HepG2 (cell line): ENCODE data around the gene CMIP. TPM values are rescaled to one million over a fixed set of nuclear protein-coding genes. Genes with fewer than 3 reads are reported as not detected.

Experiments
- ATAC-seq: fragments of 200-7000 bp; cut with Tn5 transposase; 3 replicates; pipeline ENCODE4 v1.9.1; 2020; ENCODE audit warnings: mild to moderate bottlenecking, moderate library complexity
- BruUV-seq: library from RNA; stranded (reverse); fragments of 400-500 nt; replicated peaks from 2 replicates; lab custom pipeline; 2021; lab: Mats Ljungman, UMichigan
- CTCF ChIA-PET: fragments of 300-600 bp; formaldehyde crosslinking; extraction: SDS; loops from one replicate; lab custom pipeline; 2021; ENCODE audit warnings: low total read pairs, inconsistent platforms, low intra/inter-chr PET ratio; lab: Yijun Ruan, JAX
- POLR2A ChIA-PET: fragments of 350-600 bp; sonication (Branson Sonifier 250); formaldehyde crosslinking; loops from one replicate; lab custom pipeline; 2020; ENCODE audit warnings: antibody characterized with exemption, inconsistent platforms; lab: Yijun Ruan, JAX
- DNase-seq: peaks from one replicate; pipeline ENCODE4 v3.0.0-alpha.2; 2015; ENCODE audit warnings: low spot score
- FAIRE-seq: peaks from 3 replicates; lab custom pipeline; 2011; peaks lifted over from hg19 to GRCh38; lab: Jason Lieb, UNC
- H2AFZ ChIP-seq: one replicate; pipeline ENCODE4 v1.6.1; 2011; ENCODE audit warnings: low read length, inconsistent platforms
- H3K27ac ChIP-seq: fragments of 300-600 bp; 3 replicates; pipeline ENCODE4 v1.8.0; 2011; ENCODE audit warnings: mixed run types, mild to moderate bottlenecking, mixed read lengths, low read length, inconsistent platforms; ENCODE audit not compliant: insufficient read depth; ENCODE audit errors: extremely low read length
- H3K27me3 ChIP-seq, 2 experiments: fragments of 200-600 bp in 1 of 2; 2 replicates in 1 of 2; 3 replicates in 1 of 2; pipeline versions ENCODE4 v1.6.0 to v1.8.0; 2011; ENCODE audit warnings: low read length in 2 of 2, mild to moderate bottlenecking in 2 of 2, moderate library complexity in 2 of 2, inconsistent platforms in 1 of 2; ENCODE audit not compliant: insufficient read depth in 2 of 2, control insufficient read depth in 1 of 2
- H3K36me3 ChIP-seq, 2 experiments: fragments of 200-600 bp in 1 of 2; replicated peaks in 1 of 2; 2 replicates in 1 of 2; 3 replicates in 1 of 2; pipeline versions ENCODE4 v1.5.1 to v1.8.0; 2011; ENCODE audit warnings: low read length in 2 of 2, inconsistent platforms in 1 of 2; ENCODE audit not compliant: insufficient read depth in 2 of 2, control insufficient read depth in 1 of 2
- H3K4me1 ChIP-seq: 2 replicates; pipeline ENCODE4 v1.5.1; 2012; ENCODE audit warnings: low read length, inconsistent platforms; ENCODE audit not compliant: insufficient read depth
- H3K4me2 ChIP-seq: 2 replicates; pipeline ENCODE4 v1.6.0; 2011; ENCODE audit warnings: low read depth, low read length, inconsistent platforms
- H3K4me3 ChIP-seq, 3 experiments: fragments of 200-600 bp in 1 of 3; sonication (generic), shearing (Covaris generic) in 1 of 3; replicated peaks in 1 of 3; 2 replicates each; pipeline ENCODE4 v1.5.1; 2011 to 2016; ENCODE audit warnings: low read length in 3 of 3, inconsistent platforms in 2 of 3, low read depth in 2 of 3, mild to moderate bottlenecking in 2 of 3, control low read depth in 1 of 3, mixed read lengths in 1 of 3; ENCODE audit not compliant: insufficient read depth in 1 of 3
- H3K79me2 ChIP-seq: one replicate; pipeline ENCODE4 v1.6.1; 2011; ENCODE audit warnings: low read length, inconsistent platforms; ENCODE audit not compliant: insufficient read depth
- H3K9ac ChIP-seq: 2 replicates; pipeline ENCODE4 v1.6.0; 2011; ENCODE audit warnings: mild to moderate bottlenecking, low read depth, low read length, inconsistent platforms; ENCODE audit not compliant: insufficient read depth
- H3K9me3 ChIP-seq: 2 replicates; pipeline ENCODE4 v1.5.1; 2012; ENCODE audit warnings: mild to moderate bottlenecking, low read length
- H4K20me1 ChIP-seq: 2 replicates; pipeline ENCODE4 v1.6.0; 2011; ENCODE audit warnings: inconsistent platforms, mild to moderate bottlenecking, low read length, moderate library complexity; ENCODE audit not compliant: insufficient read depth
- LCORL ChIP-seq, 2 experiments: fragments of 450-650 bp in 1 of 2; sonication (generic) in 1 of 2; formaldehyde crosslinking in 1 of 2; IDR thresholded peaks; 2 replicates each; pipeline versions ENCODE4 v1.5.0 to v1.6.1; 2017 to 2020; ENCODE audit warnings: antibody characterized with exemption in 1 of 2, missing genetic modification reagents in 1 of 2
- NFIB ChIP-seq: sonication (generic); formaldehyde crosslinking; IDR thresholded peaks from 2 replicates; pipeline ENCODE4 v1.9.0; 2021; ENCODE audit warnings: missing genetic modification reagents, mild to moderate bottlenecking, borderline replicate concordance
- PAWR ChIP-seq: sonication (generic); formaldehyde crosslinking; IDR thresholded peaks from 2 replicates; pipeline ENCODE4 v1.4.0; 2020; ENCODE audit warnings: missing genetic modification reagents, mild to moderate bottlenecking, borderline replicate concordance
- RBM22 ChIP-seq: fragments of 200-400 bp; formaldehyde crosslinking; optimal IDR thresholded peaks from 2 replicates; pipeline ENCODE3; 2017; ENCODE audit warnings: mild to moderate bottlenecking, low read length, moderate library complexity
- RCOR2 ChIP-seq: IDR thresholded peaks from 2 replicates; pipeline ENCODE4 v1.6.1; 2016; ENCODE audit warnings: missing biosample characterization, missing genetic modification reagents
- SOX5 ChIP-seq: IDR thresholded peaks from 2 replicates; pipeline ENCODE4 v1.6.1; 2016; ENCODE audit warnings: borderline replicate concordance
- SSRP1 ChIP-seq: IDR thresholded peaks from 2 replicates; pipeline ENCODE4 v1.6.1; 2016; ENCODE audit warnings: control low read depth
- ZFY ChIP-seq: sonication (generic); formaldehyde crosslinking; IDR thresholded peaks from 2 replicates; pipeline ENCODE4 v1.4.0; 2020; ENCODE audit warnings: missing genetic modification reagents
- ZMYM2 ChIP-seq: sonication (generic); formaldehyde crosslinking; IDR thresholded peaks from 2 replicates; pipeline ENCODE4 v1.8.0; 2022; ENCODE audit warnings: mild to moderate bottlenecking, missing genetic modification reagents
- ZNF121 ChIP-seq: sonication (generic); formaldehyde crosslinking; IDR thresholded peaks from 2 replicates; pipeline ENCODE4 v1.5.0; 2020; ENCODE audit warnings: mild to moderate bottlenecking, missing genetic modification reagents
- ZNF350 ChIP-seq: sonication (generic); formaldehyde crosslinking; IDR thresholded peaks from 2 replicates; pipeline ENCODE4 v1.4.0; 2020; ENCODE audit warnings: mild to moderate bottlenecking, low read depth, missing genetic modification reagents, borderline replicate concordance
- ZNF788 ChIP-seq: sonication (generic); formaldehyde crosslinking; IDR thresholded peaks from 2 replicates; pipeline ENCODE4 v1.5.0; 2020; ENCODE audit warnings: mild to moderate bottlenecking, missing genetic modification reagents, borderline replicate concordance
- WGBS: methylation state at CpG from one replicate; pipeline ENCODE4 v1.1.6; 2017; ENCODE audit warnings: low lambda C conversion rate; 5-methylcytosine and 5-hydroxymethylcytosine counted together
- in situ Hi-C: cut with HindIII; loops from 2 replicates; pipeline ENCODE4 v1.10.0; 2017; ENCODE audit warnings: low pct_unique_long_range_greater_than_20kb; ENCODE audit not compliant: extremely low pct_ligation_motif_present
- intact Hi-C: fragments of 100-400 bp; cut with micrococcal nuclease; formaldehyde crosslinking; loops from one replicate; pipeline ENCODE4 v1.10.0; 2022; ENCODE audit not compliant: unreplicated experiment
- polyA plus RNA-seq, 8 experiments: library from polyadenylated mRNA; depleted of rRNA in 3 of 8; stranded (reverse) in 7 of 8; unstranded in 1 of 8; fragments of >200 nt; fragmentation: Illumina TruSeq in 4 of 8; extraction: Trizol in 4 of 8; gene quantifications; 2 replicates each; pipeline versions ENCODE4 v1.2.1 to v1.2.3, GENCODE V29; 2011 to 2016; ENCODE audit warnings: low read depth in 4 of 8, missing spikeins in 1 of 8, mixed read lengths in 1 of 8; ENCODE audit not compliant: insufficient read depth in 1 of 8
- total RNA-seq, 5 experiments: library from RNA; depleted of rRNA; stranded (reverse); fragments of >200 nt; fragmentation: Illumina TruSeq; extraction: Trizol; gene quantifications; 2 replicates each; pipeline ENCODE4 v1.2.3, GENCODE V29; 2016; ENCODE audit warnings: low read depth in 1 of 5
- TF ChIP-seq, protein P1 (sequence below): sonication (generic); formaldehyde crosslinking; IDR thresholded peaks from 2 replicates; pipeline ENCODE4 v1.4.0; 2020; ENCODE audit warnings: mild to moderate bottlenecking, missing genetic modification reagents
- TF ChIP-seq, protein P2 (sequence below), 2 experiments: IDR thresholded peaks; 2 replicates each; pipeline ENCODE4 v1.6.1; 2011 to 2012; ENCODE audit warnings: low read length in 2 of 2, borderline replicate concordance in 1 of 2, low read depth in 1 of 2, mild to moderate bottlenecking in 1 of 2, moderate library complexity in 1 of 2
- TF ChIP-seq, protein P3 (sequence below): sonication (generic); formaldehyde crosslinking; IDR thresholded peaks from 2 replicates; pipeline ENCODE4 v1.4.0; 2020; ENCODE audit warnings: missing genetic modification reagents
- TF ChIP-seq, protein P4 (sequence below): sonication (generic); formaldehyde crosslinking; conservative IDR thresholded peaks from 2 replicates; pipeline ENCODE4 v1.4.0; 2020; ENCODE audit warnings: missing genetic modification reagents

The CMIP gene
- total and polyA plus RNA-seq, 2 of the 13 experiments (the other 11 are each of a cell fraction or from before 2014, with no cell fraction given): 10.9 to 18.1 TPM

- H3K4me2 ChIP-seq: no peak overlapping the region
- intact Hi-C loops: no loop called here
- DNase-seq (peak; percentile 73), FAIRE-seq (no peak), ATAC-seq (peak; percentile 72)
- peaks cover 6 to 27% of the 10 kb centered on the region in 2 experiments; a peak in 4 of 5 replicates for H3K36me3 ChIP-seq
- BruUV-seq: no TSS peak
- POLR2A ChIA-PET: no interaction called here
- WGBS: 32% methylated on average over 6 of the region's 6 CpGs
- peaks cover 56% of the 10 kb centered on the region for H3K4me1 ChIP-seq
- peaks cover 81% of the 10 kb centered on the region for H3K79me2 ChIP-seq
- no peak overlapping the region for H3K4me3 ChIP-seq
- H2AFZ ChIP-seq: no peak overlapping the region
- H3K27ac ChIP-seq: no peak overlapping the region
- H3K27me3 ChIP-seq: no peaks in the 10 kb centered on the region
- no peak overlapping the region for H3K9ac ChIP-seq
- CTCF ChIA-PET: no interaction called here
- peaks cover 83% of the 10 kb centered on the region for H4K20me1 ChIP-seq
- in situ Hi-C loops: no loop called here
- H3K9me3 ChIP-seq: no peaks in the 10 kb centered on the region
- TF ChIP-seq ZFY (CRISPR knock-in tag): peak; percentile 17; the same call in 1 of the 2 replicates
- 0 out of 2 replicates have a peak, but pooled peaks have one; percentile 66 for TF ChIP-seq SSRP1 (CRISPR knock-in tag)
- peak; percentile 96 for TF ChIP-seq ZNF121 (CRISPR knock-in tag)
- TF ChIP-seq LCORL (IDR thresholded peaks at IDR 0.05): no peak
- 0 out of 2 replicates have a peak, but pooled peaks have one; percentile 33 for TF ChIP-seq LCORL (CRISPR knock-in tag; IDR thresholded peaks at IDR 0.05)
- no peak for TF ChIP-seq NFIB (CRISPR knock-in tag)
- TF ChIP-seq, protein P1, sequence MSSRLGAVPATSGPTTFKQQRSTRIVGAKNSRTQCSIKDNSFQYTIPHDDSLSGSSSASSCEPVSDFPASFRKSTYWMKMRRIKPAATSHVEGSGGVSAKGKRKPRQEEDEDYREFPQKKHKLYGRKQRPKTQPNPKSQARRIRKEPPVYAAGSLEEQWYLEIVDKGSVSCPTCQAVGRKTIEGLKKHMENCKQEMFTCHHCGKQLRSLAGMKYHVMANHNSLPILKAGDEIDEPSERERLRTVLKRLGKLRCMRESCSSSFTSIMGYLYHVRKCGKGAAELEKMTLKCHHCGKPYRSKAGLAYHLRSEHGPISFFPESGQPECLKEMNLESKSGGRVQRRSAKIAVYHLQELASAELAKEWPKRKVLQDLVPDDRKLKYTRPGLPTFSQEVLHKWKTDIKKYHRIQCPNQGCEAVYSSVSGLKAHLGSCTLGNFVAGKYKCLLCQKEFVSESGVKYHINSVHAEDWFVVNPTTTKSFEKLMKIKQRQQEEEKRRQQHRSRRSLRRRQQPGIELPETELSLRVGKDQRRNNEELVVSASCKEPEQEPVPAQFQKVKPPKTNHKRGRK (CRISPR knock-in tag): no peak
- no peak for TF ChIP-seq PAWR
- TF ChIP-seq RBM22: peak; percentile 85
- 0 out of 2 replicates have a peak, but pooled peaks have one; percentile 28 for TF ChIP-seq ZNF350
- TF ChIP-seq ZNF788 (CRISPR knock-in tag): no peak
- TF ChIP-seq, protein P2, sequence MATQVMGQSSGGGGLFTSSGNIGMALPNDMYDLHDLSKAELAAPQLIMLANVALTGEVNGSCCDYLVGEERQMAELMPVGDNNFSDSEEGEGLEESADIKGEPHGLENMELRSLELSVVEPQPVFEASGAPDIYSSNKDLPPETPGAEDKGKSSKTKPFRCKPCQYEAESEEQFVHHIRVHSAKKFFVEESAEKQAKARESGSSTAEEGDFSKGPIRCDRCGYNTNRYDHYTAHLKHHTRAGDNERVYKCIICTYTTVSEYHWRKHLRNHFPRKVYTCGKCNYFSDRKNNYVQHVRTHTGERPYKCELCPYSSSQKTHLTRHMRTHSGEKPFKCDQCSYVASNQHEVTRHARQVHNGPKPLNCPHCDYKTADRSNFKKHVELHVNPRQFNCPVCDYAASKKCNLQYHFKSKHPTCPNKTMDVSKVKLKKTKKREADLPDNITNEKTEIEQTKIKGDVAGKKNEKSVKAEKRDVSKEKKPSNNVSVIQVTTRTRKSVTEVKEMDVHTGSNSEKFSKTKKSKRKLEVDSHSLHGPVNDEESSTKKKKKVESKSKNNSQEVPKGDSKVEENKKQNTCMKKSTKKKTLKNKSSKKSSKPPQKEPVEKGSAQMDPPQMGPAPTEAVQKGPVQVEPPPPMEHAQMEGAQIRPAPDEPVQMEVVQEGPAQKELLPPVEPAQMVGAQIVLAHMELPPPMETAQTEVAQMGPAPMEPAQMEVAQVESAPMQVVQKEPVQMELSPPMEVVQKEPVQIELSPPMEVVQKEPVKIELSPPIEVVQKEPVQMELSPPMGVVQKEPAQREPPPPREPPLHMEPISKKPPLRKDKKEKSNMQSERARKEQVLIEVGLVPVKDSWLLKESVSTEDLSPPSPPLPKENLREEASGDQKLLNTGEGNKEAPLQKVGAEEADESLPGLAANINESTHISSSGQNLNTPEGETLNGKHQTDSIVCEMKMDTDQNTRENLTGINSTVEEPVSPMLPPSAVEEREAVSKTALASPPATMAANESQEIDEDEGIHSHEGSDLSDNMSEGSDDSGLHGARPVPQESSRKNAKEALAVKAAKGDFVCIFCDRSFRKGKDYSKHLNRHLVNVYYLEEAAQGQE (IDR thresholded peaks at IDR 0.05; ENCODE audit: borderline replicate concordance in 1 of 2, low read depth in 1 of 2, low read length in 2 of 2): no peak
- TF ChIP-seq, protein P3, sequence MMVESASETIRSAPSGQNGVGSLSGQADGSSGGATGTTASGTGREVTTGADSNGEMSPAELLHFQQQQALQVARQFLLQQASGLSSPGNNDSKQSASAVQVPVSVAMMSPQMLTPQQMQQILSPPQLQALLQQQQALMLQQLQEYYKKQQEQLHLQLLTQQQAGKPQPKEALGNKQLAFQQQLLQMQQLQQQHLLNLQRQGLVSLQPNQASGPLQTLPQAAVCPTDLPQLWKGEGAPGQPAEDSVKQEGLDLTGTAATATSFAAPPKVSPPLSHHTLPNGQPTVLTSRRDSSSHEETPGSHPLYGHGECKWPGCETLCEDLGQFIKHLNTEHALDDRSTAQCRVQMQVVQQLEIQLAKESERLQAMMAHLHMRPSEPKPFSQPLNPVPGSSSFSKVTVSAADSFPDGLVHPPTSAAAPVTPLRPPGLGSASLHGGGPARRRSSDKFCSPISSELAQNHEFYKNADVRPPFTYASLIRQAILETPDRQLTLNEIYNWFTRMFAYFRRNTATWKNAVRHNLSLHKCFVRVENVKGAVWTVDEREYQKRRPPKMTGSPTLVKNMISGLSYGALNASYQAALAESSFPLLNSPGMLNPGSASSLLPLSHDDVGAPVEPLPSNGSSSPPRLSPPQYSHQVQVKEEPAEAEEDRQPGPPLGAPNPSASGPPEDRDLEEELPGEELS (CRISPR knock-in tag): 0 out of 2 replicates have a peak, but pooled peaks have one; percentile 36
- TF ChIP-seq RCOR2 (CRISPR knock-in tag): 0 out of 2 replicates have a peak, but pooled peaks have one; percentile 15
- TF ChIP-seq SOX5 (CRISPR knock-in tag): 0 out of 2 replicates have a peak, but pooled peaks have one; percentile 12
- 0 out of 2 replicates have a peak, but pooled peaks have one; percentile 15 for TF ChIP-seq ZMYM2 (CRISPR knock-in tag)
- TF ChIP-seq, protein P4, sequence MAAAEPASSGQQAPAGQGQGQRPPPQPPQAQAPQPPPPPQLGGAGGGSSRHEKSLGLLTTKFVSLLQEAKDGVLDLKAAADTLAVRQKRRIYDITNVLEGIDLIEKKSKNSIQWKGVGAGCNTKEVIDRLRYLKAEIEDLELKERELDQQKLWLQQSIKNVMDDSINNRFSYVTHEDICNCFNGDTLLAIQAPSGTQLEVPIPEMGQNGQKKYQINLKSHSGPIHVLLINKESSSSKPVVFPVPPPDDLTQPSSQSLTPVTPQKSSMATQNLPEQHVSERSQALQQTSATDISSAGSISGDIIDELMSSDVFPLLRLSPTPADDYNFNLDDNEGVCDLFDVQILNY (CRISPR knock-in tag): no peak
Observed at GRCh38 chr16:81575307-81575706, 130.7 kb downstream of the CMIP start.
